H1 (cell line): Measurements from ENCODE around the gene NEO1. TPM values are rescaled to one million over a fixed set of nuclear protein-coding genes. Genes with fewer than 3 reads are reported as not detected.

Source experiments
- CTCF ChIA-PET: fragments of 300-600 bp; sonication (Branson Sonifier 250); formaldehyde crosslinking; loops from one replicate; lab custom pipeline; 2021; ENCODE audit not compliant: partially characterized antibody; lab: Charles Lee
- POLR2A ChIA-PET: fragments of 300-600 bp; sonication (Branson Sonifier 250); formaldehyde crosslinking; loops from one replicate; lab custom pipeline; 2021; ENCODE audit warnings: inconsistent platforms; ENCODE audit not compliant: partially characterized antibody; lab: Charles Lee
- DNase-seq, 2 experiments: peaks; one replicate each; pipeline versions ENCODE4 v3.0.0 to v3.0.0-alpha.2; 2010 to 2022; ENCODE audit warnings: low spot score in 2 of 2, low read depth in 1 of 2, mixed read lengths in 1 of 2
- FAIRE-seq: peaks from 2 replicates; lab custom pipeline; 2011; peaks lifted over from hg19 to GRCh38; lab: Jason Lieb, UNC
- H2AFZ ChIP-seq: 2 replicates; pipeline ENCODE4 v1.8.1; 2012; ENCODE audit warnings: low read length, inconsistent platforms
- H2AK5ac ChIP-seq: 2 replicates; pipeline ENCODE4 v1.6.1; 2013; ENCODE audit warnings: low read depth, low read length
- H2BK120ac ChIP-seq: replicated peaks from 2 replicates; pipeline ENCODE3; 2013; ENCODE audit warnings: low read depth, low read length, inconsistent platforms
- H2BK12ac ChIP-seq: 2 replicates; pipeline ENCODE4 v1.6.1; 2013; ENCODE audit warnings: low read depth, low read length
- H2BK15ac ChIP-seq: 2 replicates; pipeline ENCODE4 v1.6.1; 2013; ENCODE audit warnings: low read length
- H2BK20ac ChIP-seq: 2 replicates; pipeline ENCODE4 v1.6.1; 2013; ENCODE audit warnings: low read length
- H2BK5ac ChIP-seq: 2 replicates; pipeline ENCODE4 v1.6.1; 2013; ENCODE audit warnings: low read depth, low read length
- H3K14ac ChIP-seq: 2 replicates; pipeline ENCODE4 v1.6.1; 2013; ENCODE audit warnings: inconsistent platforms; ENCODE audit not compliant: insufficient read length
- H3K18ac ChIP-seq: 2 replicates; pipeline ENCODE4 v1.6.1; 2013; ENCODE audit warnings: low read length; ENCODE audit errors: extremely low read depth
- H3K23ac ChIP-seq: 2 replicates; pipeline ENCODE4 v1.6.1; 2013; ENCODE audit warnings: inconsistent platforms; ENCODE audit not compliant: insufficient read length
- H3K23me2 ChIP-seq: 2 replicates; pipeline ENCODE4 v1.6.1; 2013; ENCODE audit warnings: low read depth, low read length
- H3K27ac ChIP-seq: 2 replicates; pipeline ENCODE4 v1.6.1; 2011; ENCODE audit warnings: low read depth, low read length, inconsistent platforms
- H3K27me3 ChIP-seq, 4 experiments: replicated peaks in 1 of 4; 1 replicate in 1 of 4; 2 replicates in 3 of 4; pipeline versions ENCODE4 v1.6.1 to v1.8.1; 2011 to 2013; ENCODE audit warnings: low read length in 3 of 4, mild to moderate bottlenecking in 3 of 4, inconsistent platforms in 2 of 4, mixed read lengths in 2 of 4, moderate library complexity in 1 of 4; ENCODE audit not compliant: control insufficient read depth in 3 of 4, insufficient read depth in 3 of 4; ENCODE audit errors: extremely low read depth in 1 of 4
- H3K36me3 ChIP-seq, 4 experiments: 2 replicates each; pipeline versions ENCODE4 v1.6.1 to v1.8.1; 2011 to 2013; ENCODE audit warnings: mild to moderate bottlenecking in 4 of 4, low read length in 3 of 4, moderate library complexity in 2 of 4, control low read depth in 1 of 4, inconsistent platforms in 1 of 4; ENCODE audit not compliant: insufficient read depth in 4 of 4, control insufficient read depth in 2 of 4
- H3K4ac ChIP-seq: replicated peaks from 2 replicates; pipeline ENCODE3; 2013; ENCODE audit warnings: low read length, low read depth, mixed read lengths, inconsistent platforms; ENCODE audit not compliant: insufficient read length
- H3K4me1 ChIP-seq, 4 experiments: replicated peaks in 1 of 4; 1 replicate in 1 of 4; 2 replicates in 3 of 4; pipeline versions ENCODE4 v1.6.1 to v1.8.1; 2011 to 2013; ENCODE audit warnings: low read length in 3 of 4, inconsistent platforms in 2 of 4, mixed read lengths in 1 of 4; ENCODE audit not compliant: insufficient read depth in 4 of 4, control insufficient read depth in 3 of 4
- H3K4me2 ChIP-seq, 2 experiments: 2 replicates each; pipeline versions ENCODE4 v1.6.1 to v1.8.1; 2011 to 2013; ENCODE audit warnings: low read depth in 2 of 2, low read length in 2 of 2, control low read depth in 1 of 2, inconsistent platforms in 1 of 2, mild to moderate bottlenecking in 1 of 2; ENCODE audit not compliant: insufficient read depth in 1 of 2
- H3K4me3 ChIP-seq, 4 experiments: fragments of 200-600, 300-600 bp in 1 of 4; sonication (generic), shearing (Covaris generic), sonication (Bioruptor Twin) in 1 of 4; 2 replicates each; pipeline versions ENCODE4 v1.5.1 to v1.8.1; 2011 to 2016; ENCODE audit warnings: low read length in 4 of 4, low read depth in 3 of 4, control low read depth in 2 of 4, inconsistent platforms in 2 of 4, mild to moderate bottlenecking in 2 of 4, mixed read lengths in 1 of 4, moderate library complexity in 1 of 4; ENCODE audit not compliant: insufficient read depth in 2 of 4; ENCODE audit errors: extremely low read depth in 1 of 4
- H3K56ac ChIP-seq: replicated peaks from 2 replicates; pipeline ENCODE3; 2013; ENCODE audit warnings: low read depth, mild to moderate bottlenecking, mixed read lengths, low read length, inconsistent platforms; ENCODE audit not compliant: insufficient read length
- H3K79me1 ChIP-seq: 2 replicates; pipeline ENCODE4 v1.6.1; 2013; ENCODE audit warnings: low read depth, low read length, control low read depth
- H3K79me2 ChIP-seq, 2 experiments: 2 replicates each; pipeline versions ENCODE4 v1.6.1 to v1.8.1; 2012 to 2013; ENCODE audit warnings: low read length in 2 of 2, mild to moderate bottlenecking in 2 of 2, inconsistent platforms in 1 of 2; ENCODE audit not compliant: insufficient read depth in 2 of 2, control insufficient read depth in 1 of 2
- H3K9ac ChIP-seq, 4 experiments: replicated peaks in 1 of 4; 1 replicate in 1 of 4; 2 replicates in 3 of 4; pipeline versions ENCODE4 v1.6.1 to v1.8.1; 2011 to 2013; ENCODE audit warnings: low read depth in 3 of 4, low read length in 3 of 4, control low read depth in 2 of 4, mild to moderate bottlenecking in 2 of 4, moderate library complexity in 2 of 4, inconsistent platforms in 1 of 4; ENCODE audit errors: extremely low read depth in 1 of 4
- H3K9me3 ChIP-seq, 2 experiments: 2 replicates each; pipeline versions ENCODE4 v1.6.1 to v1.8.1; 2012 to 2013; ENCODE audit warnings: mild to moderate bottlenecking in 2 of 2, moderate library complexity in 2 of 2, control low read depth in 1 of 2, inconsistent platforms in 1 of 2, low read depth in 1 of 2, low read length in 1 of 2, mixed read lengths in 1 of 2; ENCODE audit not compliant: insufficient read depth in 2 of 2
- H4K20me1 ChIP-seq, 2 experiments: replicated peaks in 1 of 2; 2 replicates each; pipeline versions ENCODE3 to v1.8.1; 2011 to 2013; ENCODE audit warnings: inconsistent platforms in 2 of 2, low read length in 2 of 2, mild to moderate bottlenecking in 1 of 2; ENCODE audit not compliant: insufficient read depth in 2 of 2, control insufficient read depth in 1 of 2
- H4K5ac ChIP-seq: 2 replicates; pipeline ENCODE4 v1.6.1; 2013; ENCODE audit warnings: low read length, low read depth, mixed read lengths, inconsistent platforms; ENCODE audit not compliant: insufficient read length
- H4K8ac ChIP-seq: 2 replicates; pipeline ENCODE4 v1.8.0; 2013; ENCODE audit warnings: mild to moderate bottlenecking, moderate library complexity, low read length, inconsistent platforms; ENCODE audit not compliant: insufficient read depth; ENCODE audit errors: extremely low read depth
- H4K91ac ChIP-seq: replicated peaks from 2 replicates; pipeline ENCODE3; 2013; ENCODE audit warnings: low read length, mixed read lengths, inconsistent platforms; ENCODE audit not compliant: insufficient read length
- RAD21 ChIP-seq, 2 experiments: IDR thresholded peaks in 1 of 2; conservative IDR thresholded peaks in 1 of 2; 2 replicates each; pipeline ENCODE4 v1.6.1; 2011; ENCODE audit warnings: low read depth in 2 of 2, low read length in 2 of 2, improper control_type of control experiment in 1 of 2, inconsistent platforms in 1 of 2, mild to moderate bottlenecking in 1 of 2, moderate library complexity in 1 of 2
- SIN3A ChIP-seq, 2 experiments: IDR thresholded peaks in 1 of 2; conservative IDR thresholded peaks in 1 of 2; 2 replicates each; pipeline ENCODE4 v1.6.1; 2011 to 2012; ENCODE audit warnings: low read length in 2 of 2, improper control_type of control experiment in 1 of 2, low read depth in 1 of 2, mild to moderate bottlenecking in 1 of 2
- WGBS, 2 experiments: shearing (Covaris generic) in 1 of 2; methylation state at CpG; one replicate each; pipeline versions ENCODE4 v1.1.6 to v1.1.7; 2013 to 2015; ENCODE audit warnings: low lambda C conversion rate in 2 of 2, mixed read lengths in 2 of 2, inconsistent platforms in 1 of 2, low coverage in 1 of 2, missing lambda C conversion rate in 1 of 2; ENCODE audit not compliant: insufficient replicate concordance in 2 of 2, insufficient coverage in 1 of 2, insufficient read length in 1 of 2; ENCODE audit errors: extremely low coverage in 1 of 2, missing lambda C conversion rate in 1 of 2; 5-methylcytosine and 5-hydroxymethylcytosine counted together
- polyA plus RNA-seq, 7 experiments: library from polyadenylated mRNA; depleted of rRNA in 3 of 7; stranded (reverse) in 5 of 7; unstranded in 2 of 7; fragments of >200 nt in 5 of 7; fragments of 200-250 nt in 2 of 7; gene quantifications; 1 replicate in 5 of 7; 2 replicates in 1 of 7; 4 replicates in 1 of 7; pipeline versions ENCODE4 v1.2.1 to v1.2.3, GENCODE V29; 2011 to 2013; ENCODE audit warnings: missing spikeins in 2 of 7, mixed read lengths in 2 of 7
- total RNA-seq: library from RNA; stranded (reverse); fragmentation: NEBNext Ultra II Directional; extraction: Animal tissue kit (Norgen Biotek cat#: 25700); gene quantifications from 2 replicates; pipeline ENCODE4 v1.2.1, GENCODE V29; 2021
- TF ChIP-seq, protein P1 (sequence below): IDR thresholded peaks from 2 replicates; pipeline ENCODE4 v1.6.1; 2011; ENCODE audit warnings: low read depth, mild to moderate bottlenecking, low read length; ENCODE audit not compliant: insufficient read depth

NEO1 gene
- total and polyA plus RNA-seq, 2 of the 8 experiments (the other 6 are each of a cell fraction or from before 2014, with no cell fraction given) = 36.0 to 51.0 TPM

DNA sequence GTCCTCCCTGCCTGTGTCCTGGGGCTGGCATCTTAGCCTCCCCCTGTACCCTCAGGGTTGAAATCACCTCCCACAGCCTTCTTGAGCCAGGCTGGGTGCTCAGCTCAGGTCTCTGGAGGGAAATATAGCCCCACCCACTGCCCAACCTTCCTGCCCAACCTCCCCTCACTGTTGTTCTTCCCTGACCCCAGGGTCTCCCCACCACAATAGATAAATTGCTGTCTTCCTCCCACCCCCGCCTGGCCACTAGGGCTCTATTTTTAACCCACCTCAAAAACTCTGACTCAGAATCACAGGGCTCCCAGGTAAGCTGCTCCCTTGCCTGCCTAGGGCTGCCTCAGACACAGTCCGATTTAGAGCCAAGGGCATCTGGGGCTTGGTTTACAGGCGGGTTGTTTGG, 301.5 kb downstream of the NEO1 start:
- H3K56ac ChIP-seq = no peak overlapping the region
- CTCF ChIA-PET = interaction anchor here (0.6 to 1.5 kb wide), 8 partner anchors 9 to 1412 kb away, joined by 3 to 6 read pairs (median 3); no protein-coding TSS in a partner anchor
- no peaks in the 10 kb centered on the region for H3K27me3 ChIP-seq
- H3K36me3 ChIP-seq = no peaks in the 10 kb centered on the region; a peak in 1 of 8 replicates
- peaks cover 3 to 19% (median 7%) of the 10 kb centered on the region in 4 experiments for H3K4me1 ChIP-seq
- no peak overlapping the region for H3K4ac ChIP-seq
- no peaks in the 10 kb centered on the region for H3K9me3 ChIP-seq
- no peak overlapping the region for H2BK20ac ChIP-seq
- H2BK12ac ChIP-seq = no peak overlapping the region
- WGBS, 2 experiments = 77% methylated on average over 3 of the region's 3 CpGs; no CpG with 5 or more reads in 1 of the 2 experiments
- H2AK5ac ChIP-seq = no peak overlapping the region
- H2BK15ac ChIP-seq = no peak overlapping the region
- H3K79me1 ChIP-seq = peaks cover 17% of the 10 kb centered on the region; the same call in 1 of the 2 replicates
- H4K91ac ChIP-seq = no peak overlapping the region
- H3K4me2 ChIP-seq = 0 out of 4 replicates have a peak overlapping the region, but pooled peaks of 1 of the 2 experiments have one; percentile 1
- no peak overlapping the region for H2AFZ ChIP-seq
- TF ChIP-seq SIN3A (conservative IDR thresholded peaks at IDR 0.05 in 1 of 2, IDR thresholded peaks at IDR 0.05 in 1 of 2; ENCODE audit: low read depth in 1 of 2, low read length in 2 of 2) (no peak), RAD21 (IDR thresholded peaks at IDR 0.05 in 1 of 2, conservative IDR thresholded peaks at IDR 0.05 in 1 of 2; ENCODE audit: low read depth in 2 of 2, low read length in 2 of 2) (peak in 1 of 2 experiments; percentile 13; a peak in 1 of 4 replicates)
- TF ChIP-seq, protein P1, sequence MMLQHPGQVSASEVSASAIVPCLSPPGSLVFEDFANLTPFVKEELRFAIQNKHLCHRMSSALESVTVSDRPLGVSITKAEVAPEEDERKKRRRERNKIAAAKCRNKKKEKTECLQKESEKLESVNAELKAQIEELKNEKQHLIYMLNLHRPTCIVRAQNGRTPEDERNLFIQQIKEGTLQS = no peak
- H3K18ac ChIP-seq = no peak overlapping the region
- no peak overlapping the region for H3K9ac ChIP-seq
- H3K14ac ChIP-seq = no peak overlapping the region
- 0 out of 2 replicates have a peak overlapping the region, but pooled peaks have one; percentile 48 for H2BK5ac ChIP-seq
- no peak overlapping the region for H3K23ac ChIP-seq
- H3K23me2 ChIP-seq = no peaks in the 10 kb centered on the region
- H3K79me2 ChIP-seq = peaks cover 0 to 86% of the 10 kb centered on the region in 2 experiments; a peak in 3 of 4 replicates
- POLR2A ChIA-PET = interaction anchor here (1.6 kb wide), 1 partner anchor 16 kb away, joined by 5 read pairs; no protein-coding TSS in a partner anchor
- FAIRE-seq = no peak
- no peak for DNase-seq
- H3K27ac ChIP-seq = no peak overlapping the region
- H4K8ac ChIP-seq = no peak overlapping the region
- no peak overlapping the region for H3K4me3 ChIP-seq
- H2BK120ac ChIP-seq = no peak overlapping the region
- peaks cover 18 to 24% of the 10 kb centered on the region in 2 experiments for H4K20me1 ChIP-seq
- no peak overlapping the region for H4K5ac ChIP-seq
